ENCODE results near the gene RBM28. TPM values are rescaled to one million over a fixed set of nuclear protein-coding genes. Genes with fewer than 3 reads are reported as not detected.

The RBM28 gene
- polyA plus RNA-seq, 6 donors from 2014 or later = 0.03 to 10.2 (median 5.5) TPM

GRCh38 chr7:128251337-128251736 lies 92.4 kb downstream of the RBM28 start:
- Mint-ChIP-seq H3K27me3 (peaks cover 18 to 28% (median 22%) of the 10 kb centered on the region in 3 donors), H3K36me3 (no peaks in the 10 kb centered on the region), H3K27ac (no peak overlapping the region), H3K4me3 (no peak overlapping the region), H3K9me3 (peaks cover 0 to 4% (median 0%) of the 10 kb centered on the region in 7 donors), H3K4me1 (no peaks in the 10 kb centered on the region)
- ATAC-seq (ENCODE audit: low read depth in 2 of 2) (no peak), DNase-seq (no peak)

Other genes starting within 250 kb of the RBM28 start
- not detected for gene LEP, start 102.6 kb downstream of the RBM28 start, polyA plus RNA-seq (ENCODE audit: low read depth in 6 of 6)
- gene PRRT4, start 17.8 kb upstream of the RBM28 start, polyA plus RNA-seq (ENCODE audit: low read depth in 6 of 6) = not detected
- 10 to 100 TPM; 24.6 to 39.6 (median 26.8) TPM for gene IMPDH1, start 66.1 kb upstream of the RBM28 start, polyA plus RNA-seq (ENCODE audit: low read depth in 6 of 6)
- 10 to 100 TPM; 11.2 to 20.3 (median 13.1) TPM for gene HILPDA, start 112.0 kb upstream of the RBM28 start, polyA plus RNA-seq (ENCODE audit: low read depth in 6 of 6)
- gene METTL2B, start 132.8 kb upstream of the RBM28 start, polyA plus RNA-seq (ENCODE audit: low read depth in 6 of 6) = 10 to 100 TPM in 5 of 6 donors, 1 to 10 TPM in 1; 7.8 to 25.4 (median 13.2) TPM

All from naive B cell (primary cell).